ENCODE results near the gene DDX41.

DDX41 gene

DNA sequence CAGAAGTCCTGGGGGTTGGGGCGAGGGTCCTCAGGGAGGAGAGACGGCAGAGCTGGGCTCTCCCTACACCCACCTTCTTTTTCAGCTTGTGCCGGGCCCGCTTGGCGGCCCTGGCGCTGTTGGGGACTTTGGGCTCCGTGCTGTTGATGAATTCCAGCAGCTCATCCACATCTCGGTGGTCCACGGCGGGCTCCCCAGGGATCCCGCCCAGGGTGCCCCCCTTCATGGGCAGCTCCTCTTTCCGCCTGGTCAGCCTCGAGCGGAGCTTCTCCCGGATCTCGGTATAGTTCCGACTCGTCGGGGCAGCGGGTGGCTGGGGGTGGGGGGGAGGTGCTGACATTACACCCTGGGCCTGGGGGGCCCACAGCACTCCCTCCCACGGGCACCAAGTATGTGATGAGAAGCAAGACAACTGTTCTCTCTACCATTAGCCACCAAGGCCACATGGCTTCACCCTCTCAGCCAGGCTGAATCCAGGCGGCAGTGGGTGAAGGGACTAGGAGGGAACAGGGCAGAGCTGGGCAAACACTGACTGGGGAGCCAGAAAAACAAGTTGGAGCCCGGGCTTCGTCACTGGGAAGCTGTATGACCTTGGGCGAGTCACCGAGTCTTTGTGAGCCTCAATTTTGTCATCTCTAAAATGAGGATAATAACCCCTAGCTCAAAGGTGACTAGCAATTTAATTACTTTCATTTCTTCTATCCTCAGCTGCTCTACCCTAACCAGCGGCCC, 14.6 kb upstream of the DDX41 start:
- no peaks in the 10 kb centered on the region for H3K4me1 ChIP-seq (ENCODE audit: insufficient read depth, low read length, severe bottlenecking)
- H3K27ac ChIP-seq (ENCODE audit: low read depth, low read length, poor library complexity, severe bottlenecking) = no peak overlapping the region
- H3K36me3 ChIP-seq (ENCODE audit: insufficient read depth, low read length) = peaks cover 83% of the 10 kb centered on the region
- no peaks in the 10 kb centered on the region for H4K20me1 ChIP-seq (ENCODE audit: insufficient read depth, low read length)
- TF ChIP-seq CTCF (IDR thresholded peaks at IDR 0.05; ENCODE audit: low read length) (no peak), EZH2 (IDR thresholded peaks at IDR 0.05; ENCODE audit: borderline replicate concordance, low read length) (no peak)
- H3K79me2 ChIP-seq (ENCODE audit: insufficient read depth, low read length) = no peaks in the 10 kb centered on the region
- no peaks in the 10 kb centered on the region for H3F3A ChIP-seq (ENCODE audit: insufficient read depth, low read length)
- H3K9me3 ChIP-seq (ENCODE audit: low read length) = no peaks in the 10 kb centered on the region
- H3K9me2 ChIP-seq (ENCODE audit: low read depth, low read length) = no peaks in the 10 kb centered on the region
- no peak overlapping the region for H3K4me3 ChIP-seq (ENCODE audit: low read depth, low read length, poor library complexity, severe bottlenecking)
- H3K27me3 ChIP-seq (ENCODE audit: insufficient read depth, low read length) = no peaks in the 10 kb centered on the region
- no peak overlapping the region for H2AFZ ChIP-seq (ENCODE audit: low read length)
- no peak overlapping the region for H3K9ac ChIP-seq (ENCODE audit: low read length)
- H3K4me2 ChIP-seq (ENCODE audit: low read length) = no peak overlapping the region

GRCh38 chr5:177530638-177531037, 13.9 kb upstream of the DDX41 start:
- no peaks in the 10 kb centered on the region for H3F3A ChIP-seq (ENCODE audit: insufficient read depth, low read length)
- no peaks in the 10 kb centered on the region for H3K79me2 ChIP-seq (ENCODE audit: insufficient read depth, low read length)
- H2AFZ ChIP-seq (ENCODE audit: low read length) = no peak overlapping the region
- H3K36me3 ChIP-seq (ENCODE audit: insufficient read depth, low read length) = peaks cover 83% of the 10 kb centered on the region
- no peak overlapping the region for H3K27ac ChIP-seq (ENCODE audit: low read depth, low read length, poor library complexity, severe bottlenecking)
- H3K4me1 ChIP-seq (ENCODE audit: insufficient read depth, low read length, severe bottlenecking) = no peaks in the 10 kb centered on the region
- no peak overlapping the region for H3K9ac ChIP-seq (ENCODE audit: low read length)
- no peaks in the 10 kb centered on the region for H3K9me2 ChIP-seq (ENCODE audit: low read depth, low read length)
- no peaks in the 10 kb centered on the region for H3K27me3 ChIP-seq (ENCODE audit: insufficient read depth, low read length)
- no peaks in the 10 kb centered on the region for H4K20me1 ChIP-seq (ENCODE audit: insufficient read depth, low read length)
- H3K4me3 ChIP-seq (ENCODE audit: low read depth, low read length, poor library complexity, severe bottlenecking) = no peak overlapping the region
- H3K9me3 ChIP-seq (ENCODE audit: low read length) = no peaks in the 10 kb centered on the region
- TF ChIP-seq CTCF (IDR thresholded peaks at IDR 0.05; ENCODE audit: low read length) = no peak
- H3K4me2 ChIP-seq (ENCODE audit: low read length) = no peak overlapping the region

DNA sequence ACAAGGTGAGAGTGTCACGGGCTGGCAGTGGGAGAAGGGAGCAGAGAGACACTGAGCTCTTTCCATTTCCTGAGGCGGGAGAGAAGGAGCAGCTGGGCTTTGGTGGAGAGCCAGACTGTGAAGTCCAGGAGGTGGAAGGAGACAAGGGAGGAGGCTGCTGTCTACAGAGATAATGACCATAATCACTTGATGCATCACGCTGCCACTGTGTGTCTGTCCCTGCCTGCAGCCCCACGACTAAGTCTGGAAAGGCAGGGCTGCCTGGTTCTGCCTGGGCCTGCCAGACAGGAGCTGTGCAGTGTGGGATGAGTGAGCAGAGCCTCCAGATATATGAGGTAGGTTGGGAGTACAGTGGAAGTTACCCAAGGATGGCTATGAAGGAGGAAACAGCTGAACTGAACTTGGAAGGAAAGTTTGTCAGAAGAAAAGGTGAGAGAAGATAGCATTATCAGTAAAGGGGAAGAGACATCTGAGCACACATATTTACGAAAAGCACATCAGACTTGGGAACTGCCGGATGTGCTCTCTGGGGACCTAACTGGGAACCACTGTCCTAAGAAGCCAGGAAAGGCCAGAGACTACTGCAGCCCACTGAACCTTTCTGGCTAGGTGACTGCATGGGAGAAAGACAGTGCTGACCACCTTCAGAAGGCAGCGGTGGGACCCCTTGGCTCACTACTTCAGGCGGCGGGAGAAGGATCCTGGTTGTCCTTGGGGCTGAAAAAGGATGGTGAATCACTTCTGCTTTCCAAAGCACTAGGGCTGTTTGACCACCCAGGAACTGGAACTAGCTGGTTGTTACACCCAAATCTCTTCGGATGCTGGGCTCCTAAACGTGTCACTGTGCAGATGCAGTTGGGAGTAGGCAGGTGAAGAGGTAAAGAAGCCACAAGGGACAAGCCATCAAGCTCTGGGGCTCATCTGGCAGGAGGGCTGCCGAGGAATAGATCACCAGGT, 12.8 kb upstream of the DDX41 start:
- no peak overlapping the region for H3K27ac ChIP-seq (ENCODE audit: low read depth, low read length, poor library complexity, severe bottlenecking)
- no peak overlapping the region for H3K4me3 ChIP-seq (ENCODE audit: low read depth, low read length, poor library complexity, severe bottlenecking)
- H3K9ac ChIP-seq (ENCODE audit: low read length) = no peak overlapping the region
- no peaks in the 10 kb centered on the region for H4K20me1 ChIP-seq (ENCODE audit: insufficient read depth, low read length)
- H3K9me2 ChIP-seq (ENCODE audit: low read depth, low read length) = no peaks in the 10 kb centered on the region
- no peaks in the 10 kb centered on the region for H3K27me3 ChIP-seq (ENCODE audit: insufficient read depth, low read length)
- peaks cover 83% of the 10 kb centered on the region for H3K36me3 ChIP-seq (ENCODE audit: insufficient read depth, low read length)
- H3K4me2 ChIP-seq (ENCODE audit: low read length) = no peak overlapping the region
- TF ChIP-seq CTCF (IDR thresholded peaks at IDR 0.05; ENCODE audit: low read length) = no peak
- no peak overlapping the region for H2AFZ ChIP-seq (ENCODE audit: low read length)
- no peaks in the 10 kb centered on the region for H3F3A ChIP-seq (ENCODE audit: insufficient read depth, low read length)
- H3K79me2 ChIP-seq (ENCODE audit: insufficient read depth, low read length) = no peaks in the 10 kb centered on the region
- H3K9me3 ChIP-seq (ENCODE audit: low read length) = no peaks in the 10 kb centered on the region
- H3K4me1 ChIP-seq (ENCODE audit: insufficient read depth, low read length, severe bottlenecking) = no peaks in the 10 kb centered on the region

Measured in OCI-LY1 (cell line).